GM21528 (cell line): ENCODE measurements around the gene OPALIN.
"Not testable (repeated sequence)": the region's sequence is repeated elsewhere in the genome, so short reads cannot be mapped to it uniquely, and the experiment has no call there.

Experiments used
- ATAC-seq: cut with Tn5 transposase; IDR thresholded peaks from one replicate; pipeline ENCODE4 v1.9.1; 2021; ENCODE audit warnings: mild to moderate bottlenecking, moderate library complexity; ENCODE audit not compliant: unreplicated experiment, low FRiP score

The OPALIN gene

DNA sequence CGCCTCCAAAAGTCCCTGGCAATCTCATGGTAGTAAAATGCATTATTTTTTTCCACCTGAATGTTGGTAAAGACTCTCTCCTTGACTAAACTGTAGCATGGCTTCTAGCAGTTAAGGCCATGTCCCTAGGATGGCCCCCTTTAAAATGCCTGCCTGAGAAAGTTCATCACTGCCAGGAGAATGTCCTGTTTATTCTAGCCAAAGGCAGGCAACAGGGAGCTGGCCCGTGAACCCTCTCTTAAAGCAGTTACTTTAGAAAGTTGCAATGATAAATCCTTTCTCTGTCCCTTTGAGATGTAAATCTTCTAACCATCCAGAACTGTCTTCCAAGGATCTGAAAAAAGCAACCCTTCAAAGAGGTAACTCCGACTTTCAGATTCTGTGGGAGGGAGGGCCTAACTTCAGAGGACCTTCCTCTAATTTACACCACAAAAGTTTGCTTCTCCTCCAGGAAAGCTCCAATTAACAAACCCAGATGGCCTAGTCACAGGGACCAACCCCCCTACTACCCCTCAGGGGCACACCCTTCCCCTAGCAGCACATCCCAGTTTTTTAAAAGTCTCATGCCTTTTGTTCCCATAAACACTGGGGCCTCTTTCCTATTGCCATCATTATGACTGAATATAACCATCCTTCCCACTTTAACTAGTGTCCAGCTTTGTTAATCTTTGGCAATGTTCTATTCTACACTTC is 49.0 kb downstream of the OPALIN start:
- no peak for ATAC-seq

DNA sequence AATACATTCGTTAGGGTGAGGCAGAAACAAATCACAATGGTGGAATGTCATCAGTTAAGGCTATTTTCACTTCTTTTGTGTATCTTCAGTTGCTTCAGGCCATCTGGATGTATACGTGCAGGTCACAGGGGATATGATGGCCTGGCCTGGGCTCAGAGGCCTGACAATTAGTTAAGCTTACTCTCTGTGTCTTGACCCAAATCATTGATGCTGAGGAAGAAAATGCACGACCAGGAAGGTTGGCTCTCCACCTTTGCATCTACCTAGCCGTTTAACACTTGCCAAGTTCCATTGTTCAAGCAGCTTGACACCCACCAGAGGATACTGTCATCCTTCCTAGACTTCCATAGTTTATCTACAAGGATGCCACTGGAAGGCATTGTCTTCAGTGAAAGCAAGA is 49.9 kb downstream of the OPALIN start:
- ATAC-seq: not testable (repeated sequence)

- ATAC-seq: no peak
Measured at GRCh38 chr10:96306516-96306915, 52.3 kb downstream of the OPALIN start.

DNA sequence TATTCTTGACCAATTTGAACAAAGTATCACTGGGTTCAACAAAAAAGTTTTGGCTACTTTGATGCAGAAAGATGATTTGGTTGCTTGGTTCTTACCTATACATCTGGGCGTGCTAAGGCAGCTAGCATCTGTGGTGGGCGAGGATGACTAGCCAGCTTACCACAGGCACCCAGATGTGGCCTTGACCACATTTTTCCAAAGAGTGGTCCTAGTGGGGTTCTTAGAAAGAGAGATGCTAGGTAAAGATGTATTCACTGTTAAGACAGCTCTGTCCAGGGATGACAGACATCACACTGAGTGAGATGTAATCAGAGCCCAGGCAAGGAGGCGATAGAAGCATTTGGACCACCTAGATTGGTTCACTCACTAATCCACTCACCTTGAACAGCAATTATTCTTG is 53.8 kb downstream of the OPALIN start:
- ATAC-seq: no peak

DNA sequence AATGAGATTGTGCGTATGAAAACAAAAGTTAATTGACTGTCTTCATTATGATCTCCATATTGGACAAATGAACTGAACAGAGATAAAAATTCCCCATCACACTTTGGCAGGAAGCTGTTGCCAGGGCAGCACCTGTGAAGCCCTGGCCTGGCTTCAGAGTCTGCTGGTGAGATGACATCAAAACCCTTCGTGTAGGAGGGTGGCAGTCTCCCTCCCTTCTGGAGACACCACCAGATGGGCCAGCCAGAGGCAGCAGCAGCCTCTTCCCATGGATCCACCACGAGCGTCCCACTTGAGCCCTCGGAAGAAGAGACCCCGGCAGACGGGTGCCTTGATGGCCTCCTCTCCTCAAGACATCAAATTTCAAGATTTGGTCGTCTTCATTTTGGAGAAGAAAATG is 54.6 kb downstream of the OPALIN start, which contains the start of gene DNTT:
DNTT (plus strand) TSS at position 205 of the 400 bp plus-strand sequence; CDS start at position 269, 64 bp downstream.
- ATAC-seq: no peak

DNA sequence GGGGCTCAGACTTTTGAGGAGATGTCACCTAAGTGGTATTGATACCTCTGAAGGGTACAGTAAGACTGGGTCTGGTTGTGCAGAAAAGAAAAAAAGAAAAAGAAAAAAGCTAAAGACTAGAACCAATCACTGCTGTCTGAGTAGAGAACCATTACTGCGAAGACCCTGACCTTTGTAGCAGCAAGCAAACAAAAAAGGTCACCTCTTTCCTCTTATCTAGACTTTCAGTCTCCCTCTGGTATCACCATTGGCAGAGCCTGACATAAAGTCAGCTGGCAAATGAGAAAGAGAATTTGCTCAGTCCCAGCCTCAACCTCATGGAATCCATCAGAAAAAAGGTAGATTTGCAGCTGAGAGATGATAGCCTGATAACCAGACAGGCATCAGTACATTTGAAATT is 57.2 kb downstream of the OPALIN start:
- ATAC-seq: no peak

GRCh38 chr10:96299383-96299782 is 59.4 kb downstream of the OPALIN start:
- no peak for ATAC-seq

GRCh38 chr10:96298362-96298761 is 60.4 kb downstream of the OPALIN start:
- ATAC-seq: no peak

GRCh38 chr10:96297486-96297885 is 61.3 kb downstream of the OPALIN start:
- ATAC-seq: no peak

- no peak for ATAC-seq
Measured at GRCh38 chr10:96295475-96295874, 63.3 kb downstream of the OPALIN start.
